Mesenteric fat pad (tissue), 1 donor: ENCODE results near the gene OR2A5. TPM values are rescaled to one million over a fixed set of nuclear protein-coding genes. Genes with fewer than 3 reads are reported as not detected.

Experiments
- total RNA-seq: library from RNA; stranded (reverse); fragmentation: NEBNext Ultra II Directional; extraction: Animal tissue kit (Norgen Biotek cat#: 25700); gene quantifications from one replicate; pipeline ENCODE4 v1.2.1, GENCODE V29; 2021
- donor health status: DM: yes; HTN: yes; CAD: no.

Gene OR2A5
- total RNA-seq, 1 donor from 2014 or later, result not detected

Other genes with a start within 250 kb of the OR2A5 start
- 50.8 TPM for gene TCAF1, start 146.8 kb upstream of the OR2A5 start, total RNA-seq
- not detected for gene OR2F2, start 113.7 kb upstream of the OR2A5 start, total RNA-seq
- not detected for gene OR2F1, start 94.1 kb upstream of the OR2A5 start, total RNA-seq
- gene OR6B1, start 48.6 kb upstream of the OR2A5 start, total RNA-seq, result not detected
- not detected for gene OR2A25, start 20.9 kb downstream of the OR2A5 start, total RNA-seq
- gene OR2A12, start 37.3 kb downstream of the OR2A5 start, total RNA-seq, result not detected
- gene OR2A2, start 60.6 kb downstream of the OR2A5 start, total RNA-seq, result not detected
- not detected for gene OR2A14, start 74.2 kb downstream of the OR2A5 start, total RNA-seq
- 0.58 TPM for gene CTAGE4, start 134.5 kb downstream of the OR2A5 start, total RNA-seq
- 7.2 TPM for gene ARHGEF35, start 146.9 kb downstream of the OR2A5 start, total RNA-seq
- not detected for gene OR2A42, start 190.7 kb downstream of the OR2A5 start, total RNA-seq
- gene OR2A7, start 215.8 kb downstream of the OR2A5 start, total RNA-seq, result 3.8 TPM
- 0.71 TPM for gene CTAGE8, start 220.3 kb downstream of the OR2A5 start, total RNA-seq